GM18505 (cell line): ENCODE data around the gene KCTD19.

Experiments
- ATAC-seq: cut with Tn5 transposase; IDR thresholded peaks from one replicate; pipeline ENCODE4 v1.9.1; 2021; ENCODE audit not compliant: unreplicated experiment
- POLR2A ChIP-seq: IDR thresholded peaks from 4 replicates; pipeline ENCODE4 v1.6.1; 2011; ENCODE audit warnings: borderline replicate concordance; ENCODE audit not compliant: insufficient read depth, insufficient read length; ENCODE audit errors: extremely low read depth

The KCTD19 gene

GRCh38 chr16:67245674-67246080, 80.9 kb downstream of the KCTD19 start:
- ATAC-seq, result no peak
- TF ChIP-seq POLR2A, result no peak

DNA sequence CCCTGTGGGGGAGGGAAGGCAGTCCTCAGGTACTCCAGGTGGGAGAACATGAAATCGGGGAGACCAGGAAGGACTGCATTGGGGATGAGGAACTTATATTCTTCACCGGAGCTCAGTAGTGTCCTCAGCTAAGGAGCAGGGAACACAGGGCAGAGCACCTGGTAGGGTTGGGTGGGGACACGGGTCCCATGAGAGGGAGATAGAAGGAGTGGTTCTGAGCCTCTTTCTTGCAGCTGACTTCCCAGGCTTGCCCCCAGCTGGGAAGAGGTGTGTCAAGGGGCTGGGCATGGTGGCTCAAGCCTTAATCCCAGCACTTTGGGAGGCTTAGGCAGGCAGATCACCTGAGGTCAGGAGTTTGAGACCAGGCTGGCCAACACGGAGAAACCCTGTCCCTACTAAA, 81.4 kb downstream of the KCTD19 start:
- ATAC-seq, result no peak
- no peak for TF ChIP-seq POLR2A

DNA sequence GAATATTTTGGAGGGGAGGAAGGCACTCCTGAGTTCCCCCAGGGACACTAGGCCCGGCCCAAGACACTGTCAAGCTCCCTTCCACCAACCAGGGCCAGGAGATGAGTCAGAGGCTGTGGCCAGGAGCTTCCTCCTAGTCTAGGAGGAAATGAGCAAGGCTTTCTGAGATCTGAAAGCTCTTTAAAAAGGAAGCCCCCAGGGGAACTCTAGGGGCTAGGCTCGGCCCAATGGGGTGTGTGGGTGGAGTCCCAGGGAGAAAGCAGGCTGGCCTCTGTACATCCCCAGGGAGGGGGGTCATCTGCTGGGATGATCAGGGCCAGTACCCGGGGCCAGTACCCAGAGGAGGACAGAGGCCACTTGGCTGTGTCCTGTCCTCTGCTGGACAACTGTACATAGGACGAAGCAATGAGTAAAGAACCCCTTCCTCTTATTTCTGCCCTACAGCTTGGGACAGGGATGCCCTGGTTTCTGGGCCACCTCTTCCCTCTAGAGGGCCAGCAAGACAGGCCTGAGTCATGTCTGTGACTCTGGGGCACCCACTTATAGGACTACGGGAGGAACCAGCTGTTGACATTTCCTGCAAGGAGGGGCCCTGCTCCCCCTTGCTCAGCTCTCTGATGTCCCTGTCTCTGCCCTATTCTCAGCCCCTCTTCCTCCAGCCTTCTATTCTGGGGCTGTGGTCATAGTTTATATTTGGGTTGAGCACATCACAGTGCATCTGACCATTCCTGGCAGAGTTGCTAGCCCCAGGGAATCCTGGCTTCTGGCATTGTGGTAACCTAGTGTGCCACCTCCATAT, 82.0 kb downstream of the KCTD19 start:
- peak; percentile 74 for TF ChIP-seq POLR2A

GRCh38 chr16:67243481-67243880, 83.1 kb downstream of the KCTD19 start:
- TF ChIP-seq POLR2A, result no peak
- no peak for ATAC-seq

More for the DNA sequence above, 82.0 kb downstream of the KCTD19 start:
- peak; percentile 36 for ATAC-seq

- TF ChIP-seq POLR2A, result no peak
- ATAC-seq, result no peak
These were observed 84.3 kb downstream of the KCTD19 start for GRCh38 chr16:67242138-67242730.

DNA sequence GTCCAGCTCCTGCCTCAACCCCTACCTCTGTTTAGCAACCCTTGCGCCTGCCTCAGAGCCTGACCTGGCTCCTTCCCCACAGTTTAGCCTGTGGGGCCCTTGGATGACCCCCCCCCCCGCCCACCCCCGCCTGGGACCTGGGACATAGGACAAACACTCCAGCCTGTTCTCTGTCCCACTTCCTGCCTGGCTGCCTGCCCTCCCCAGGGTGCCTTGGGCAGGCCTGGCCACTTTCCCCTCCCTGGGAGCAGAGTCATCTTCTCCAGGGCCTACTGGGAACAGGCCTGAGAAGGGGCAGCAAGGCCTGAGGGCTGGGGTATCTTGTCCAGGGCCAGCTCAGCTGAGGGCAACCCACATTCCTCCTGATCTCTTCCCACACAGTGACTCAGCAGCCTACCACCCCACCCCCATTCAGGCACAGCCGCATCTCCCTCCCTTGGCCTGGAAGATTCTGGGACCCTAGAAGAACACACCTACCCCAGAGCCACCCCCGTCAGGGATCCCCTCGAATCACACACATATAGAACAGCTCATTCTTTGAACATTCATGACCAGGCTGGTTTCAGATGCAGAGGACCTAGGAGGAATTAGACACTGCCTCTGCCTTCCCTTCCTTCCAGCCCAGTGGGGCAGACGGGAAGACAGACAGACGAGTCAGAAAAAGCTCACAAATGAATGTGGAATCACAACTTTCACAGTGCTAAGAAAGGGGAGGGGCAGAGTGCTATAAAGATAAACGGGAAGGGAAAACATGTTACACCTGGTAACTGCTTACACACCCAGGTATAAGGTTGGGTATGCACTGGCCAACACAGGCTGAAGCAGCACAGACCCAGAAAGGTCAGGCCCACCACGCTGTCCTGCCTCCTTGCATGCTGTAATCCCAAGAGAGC, 85.3 kb downstream of the KCTD19 start:
- TF ChIP-seq POLR2A, result no peak
- ATAC-seq, result no peak

GRCh38 chr16:67240506-67240905, 86.0 kb downstream of the KCTD19 start:
- TF ChIP-seq POLR2A, result no peak
- ATAC-seq, result no peak
